Peyer's patch (tissue), 4 donors: ENCODE measurements around the gene OR52K1. TPM values are rescaled to one million over a fixed set of nuclear protein-coding genes. Genes with fewer than 3 reads are reported as not detected.
"Not testable (repeated sequence)": the region's sequence is repeated elsewhere in the genome, so short reads cannot be mapped to it uniquely, and the experiment has no call there.

Experiments
- DNase-seq, 3 donors: peaks; one replicate each; pipeline ENCODE4 v3.0.0-alpha.2; 2017 to 2019
- H3K27ac ChIP-seq, 4 donors: fragments of 200-600 bp; sonication (generic); one replicate each; pipeline ENCODE4 v1.5.1; 2016 to 2019
- H3K27me3 ChIP-seq, 2 donors: fragments of 200-600 bp; sonication (generic); one replicate each; pipeline ENCODE4 v1.5.1; 2019
- H3K36me3 ChIP-seq, 3 donors: fragments of 200-600 bp; sonication (generic); one replicate each; pipeline ENCODE4 v1.5.1; 2016 to 2019
- H3K4me1 ChIP-seq, 4 donors: fragments of 200-600 bp; sonication (generic); one replicate each; pipeline ENCODE4 v1.5.1; 2016 to 2019
- H3K4me3 ChIP-seq, 4 donors: fragments of 200-600 bp; sonication (generic); 1 replicate in 3 of 4; 2 replicates in 1 of 4; pipeline ENCODE4 v1.5.1; 2016 to 2019; ENCODE audit warnings: mild to moderate bottlenecking in 1 of 4
- H3K9me3 ChIP-seq, 4 donors: fragments of 200-600 bp; sonication (generic); one replicate each; pipeline ENCODE4 v1.5.1; 2016 to 2019; ENCODE audit warnings: mild to moderate bottlenecking in 1 of 4
- POLR2A ChIP-seq, 2 donors: fragments of 450-650 bp; IDR thresholded peaks; one replicate each; pipeline ENCODE4 v1.5.1; 2017; ENCODE audit warnings: antibody characterized with exemption in 2 of 2, mild to moderate bottlenecking in 2 of 2, moderate library complexity in 2 of 2
- total RNA-seq, 4 donors: library from RNA; depleted of rRNA; stranded (reverse); fragments of >200 nt; gene quantifications; one replicate each; pipeline ENCODE4 v1.1.0, GENCODE V29; 2016
- TF ChIP-seq, protein P1 (sequence below), 6 experiments: fragments of 450-650 bp in 4 of 6; fragments of 200-600 bp in 2 of 6; sonication (generic) in 1 of 6; IDR thresholded peaks; one replicate each; pipeline ENCODE4 v1.5.1; 2017 to 2019; ENCODE audit warnings: antibody characterized with exemption in 6 of 6, mild to moderate bottlenecking in 3 of 6, moderate library complexity in 1 of 6

OR52K1 gene
- total RNA-seq, 4 donors from 2014 or later: not detected

DNA sequence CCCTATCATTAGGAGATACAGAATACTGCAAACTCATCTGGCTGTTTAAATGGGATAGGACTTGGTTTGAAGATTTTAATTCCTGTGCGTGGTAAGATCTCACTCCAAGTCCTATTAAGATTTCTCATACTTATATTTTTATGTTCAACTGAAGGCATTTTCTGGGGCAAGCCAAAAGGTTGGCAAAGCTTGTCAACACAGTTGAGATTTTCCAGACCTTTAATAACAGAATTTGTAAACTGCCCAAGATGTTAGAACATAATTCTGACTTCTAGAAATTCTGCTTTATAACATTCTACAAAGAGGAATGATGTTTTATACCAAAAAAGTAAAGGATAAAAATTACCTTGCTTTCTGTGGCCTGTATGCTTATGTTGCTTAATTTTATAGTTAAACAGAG, 31.8 kb downstream of the OR52K1 start:
- Histone ChIP-seq H3K27me3 (no peaks in the 10 kb centered on the region), H3K4me1 (no peaks in the 10 kb centered on the region), H3K4me3 (no peak overlapping the region), H3K9me3 (no peaks in the 10 kb centered on the region), H3K36me3 (no peaks in the 10 kb centered on the region), H3K27ac (no peak overlapping the region)
- DNase-seq: no peak
- TF ChIP-seq, protein P1, sequence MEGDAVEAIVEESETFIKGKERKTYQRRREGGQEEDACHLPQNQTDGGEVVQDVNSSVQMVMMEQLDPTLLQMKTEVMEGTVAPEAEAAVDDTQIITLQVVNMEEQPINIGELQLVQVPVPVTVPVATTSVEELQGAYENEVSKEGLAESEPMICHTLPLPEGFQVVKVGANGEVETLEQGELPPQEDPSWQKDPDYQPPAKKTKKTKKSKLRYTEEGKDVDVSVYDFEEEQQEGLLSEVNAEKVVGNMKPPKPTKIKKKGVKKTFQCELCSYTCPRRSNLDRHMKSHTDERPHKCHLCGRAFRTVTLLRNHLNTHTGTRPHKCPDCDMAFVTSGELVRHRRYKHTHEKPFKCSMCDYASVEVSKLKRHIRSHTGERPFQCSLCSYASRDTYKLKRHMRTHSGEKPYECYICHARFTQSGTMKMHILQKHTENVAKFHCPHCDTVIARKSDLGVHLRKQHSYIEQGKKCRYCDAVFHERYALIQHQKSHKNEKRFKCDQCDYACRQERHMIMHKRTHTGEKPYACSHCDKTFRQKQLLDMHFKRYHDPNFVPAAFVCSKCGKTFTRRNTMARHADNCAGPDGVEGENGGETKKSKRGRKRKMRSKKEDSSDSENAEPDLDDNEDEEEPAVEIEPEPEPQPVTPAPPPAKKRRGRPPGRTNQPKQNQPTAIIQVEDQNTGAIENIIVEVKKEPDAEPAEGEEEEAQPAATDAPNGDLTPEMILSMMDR (IDR thresholded peaks at IDR 0.05): no peak
- TF ChIP-seq POLR2A (IDR thresholded peaks at IDR 0.05): no peak

DNA sequence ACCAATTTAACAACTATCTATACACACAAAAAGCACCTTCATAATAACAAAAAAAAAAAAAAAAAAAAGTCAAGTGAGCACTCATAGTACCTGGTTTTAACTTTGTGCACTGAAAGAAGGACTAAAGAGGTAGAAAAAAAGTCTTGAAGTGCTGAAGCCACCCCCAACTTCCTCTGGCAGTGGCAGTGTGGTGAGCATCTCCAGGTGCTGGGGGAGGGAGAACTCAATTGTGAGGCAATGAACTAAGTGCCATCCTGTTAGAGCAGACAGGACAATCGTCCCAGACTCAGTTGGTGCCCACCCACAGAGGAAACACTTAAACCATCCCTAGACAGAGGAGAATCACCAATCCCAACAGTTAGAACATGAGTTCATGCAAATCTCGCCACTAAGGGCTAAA, 39.9 kb downstream of the OR52K1 start:
- H3K9me3 ChIP-seq: no peaks in the 10 kb centered on the region
- no peak for TF ChIP-seq POLR2A (IDR thresholded peaks at IDR 0.05)
- TF ChIP-seq, protein P1 (IDR thresholded peaks at IDR 0.05): no peak
- no peak for DNase-seq
- no peaks in the 10 kb centered on the region for H3K4me1 ChIP-seq
- H3K4me3 ChIP-seq: no peak overlapping the region
- no peaks in the 10 kb centered on the region for H3K36me3 ChIP-seq
- H3K27me3 ChIP-seq: no peaks in the 10 kb centered on the region
- H3K27ac ChIP-seq: no peak overlapping the region

DNA sequence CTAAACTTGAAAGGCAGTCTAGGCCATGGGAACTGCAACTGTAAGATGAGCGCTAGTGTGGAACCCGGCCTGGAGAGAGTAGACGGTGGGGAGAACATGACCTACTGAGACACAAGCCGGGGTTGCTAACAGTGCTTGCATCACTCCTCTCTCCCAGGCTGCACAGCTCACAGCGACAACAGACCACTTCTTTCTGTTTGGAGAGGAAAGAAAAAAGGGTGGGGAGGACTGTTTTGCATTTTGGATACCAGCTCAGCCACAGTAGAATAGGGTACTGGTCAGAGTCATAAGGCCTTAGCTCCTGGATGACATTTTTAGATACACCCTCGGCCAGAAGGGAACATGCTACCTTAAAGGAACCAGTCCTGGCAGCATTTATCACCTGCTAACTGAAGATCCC, 40.3 kb downstream of the OR52K1 start:
- no peaks in the 10 kb centered on the region for H3K4me1 ChIP-seq
- no peaks in the 10 kb centered on the region for H3K9me3 ChIP-seq
- TF ChIP-seq, protein P1 (IDR thresholded peaks at IDR 0.05): no peak
- TF ChIP-seq POLR2A (IDR thresholded peaks at IDR 0.05): no peak
- H3K27ac ChIP-seq: no peak overlapping the region
- no peak for DNase-seq
- H3K27me3 ChIP-seq: no peaks in the 10 kb centered on the region
- H3K36me3 ChIP-seq: no peaks in the 10 kb centered on the region
- H3K4me3 ChIP-seq: no peak overlapping the region

DNA sequence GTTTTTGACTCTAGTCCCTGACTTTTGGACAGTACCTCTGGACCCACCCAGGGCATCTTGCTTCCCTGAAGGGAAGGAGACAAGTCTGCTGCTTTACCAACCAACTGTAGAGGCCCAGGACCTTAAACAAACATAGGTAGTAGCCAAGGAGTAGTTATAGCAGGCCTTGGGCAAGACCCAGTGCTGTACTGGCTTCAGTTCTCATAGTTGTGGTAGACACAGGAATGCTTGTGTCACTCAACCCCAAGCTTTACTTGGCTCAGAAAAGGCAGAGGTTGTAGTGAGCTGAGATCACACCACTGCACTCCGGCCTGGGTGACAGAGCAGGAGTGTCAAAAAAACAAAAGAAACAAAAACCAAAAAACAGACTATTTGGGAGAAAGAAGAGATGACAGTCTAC, 41.2 kb downstream of the OR52K1 start:
- no peak for DNase-seq
- TF ChIP-seq, protein P1 (IDR thresholded peaks at IDR 0.05): no peak
- TF ChIP-seq POLR2A (IDR thresholded peaks at IDR 0.05): no peak
- H3K4me3 ChIP-seq: no peak overlapping the region
- H3K4me1 ChIP-seq: no peaks in the 10 kb centered on the region
- H3K27me3 ChIP-seq: no peaks in the 10 kb centered on the region
- H3K9me3 ChIP-seq: no peaks in the 10 kb centered on the region
- no peaks in the 10 kb centered on the region for H3K36me3 ChIP-seq
- H3K27ac ChIP-seq: no peak overlapping the region

DNA sequence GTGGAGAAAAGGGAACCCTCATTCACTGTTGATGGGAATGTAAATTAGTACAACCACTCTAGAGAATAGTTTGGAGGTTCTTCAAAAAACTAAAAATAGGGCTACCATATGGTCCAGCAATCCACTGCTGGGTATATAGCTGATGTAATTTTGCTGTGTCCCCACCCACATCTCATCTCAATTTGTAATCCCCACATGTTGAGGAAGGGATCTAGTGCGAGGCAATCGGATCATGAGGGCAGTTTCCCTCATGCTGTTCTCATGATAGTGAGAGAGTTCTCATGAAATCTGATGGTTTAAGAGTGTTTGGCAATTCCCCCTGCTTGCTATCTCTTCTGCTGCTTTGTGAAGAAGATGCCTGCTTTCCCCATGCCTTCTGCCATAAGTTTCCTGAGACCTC, 45.5 kb downstream of the OR52K1 start:
- Histone ChIP-seq H3K27me3 (no peaks in the 10 kb centered on the region), H3K9me3 (no peaks in the 10 kb centered on the region), H3K36me3 (no peaks in the 10 kb centered on the region), H3K4me1 (no peaks in the 10 kb centered on the region), H3K27ac (no peak overlapping the region), H3K4me3 (no peak overlapping the region)
- no peak for TF ChIP-seq POLR2A (IDR thresholded peaks at IDR 0.05)
- TF ChIP-seq, protein P1 (IDR thresholded peaks at IDR 0.05): no peak
- DNase-seq: no peak

DNA sequence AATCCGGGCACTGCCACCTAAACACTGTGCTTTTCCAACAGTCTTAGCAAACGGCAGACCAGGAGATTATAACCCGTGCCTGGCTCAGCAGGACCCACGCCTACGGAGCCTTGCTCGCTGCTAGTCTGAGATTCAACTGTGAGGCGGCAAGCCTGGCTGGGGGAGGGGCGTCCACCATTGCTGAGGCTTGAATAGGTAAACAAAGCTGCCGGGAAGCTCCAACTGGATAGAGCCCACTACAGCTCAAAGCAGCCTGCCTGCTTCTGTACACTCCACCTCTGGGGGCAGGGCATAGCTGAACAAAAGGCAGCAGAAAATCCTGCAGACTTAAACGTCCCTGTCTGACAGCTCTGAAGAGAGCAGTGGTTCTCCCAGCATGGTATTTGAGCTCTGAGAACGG, 49.2 kb downstream of the OR52K1 start:
- not testable (repeated sequence) for H3K9me3 ChIP-seq, H3K27ac ChIP-seq, H3K4me3 ChIP-seq

More for the DNA sequence above, 49.2 kb downstream of the OR52K1 start:
- H3K27me3 ChIP-seq, DNase-seq, H3K36me3 ChIP-seq, H3K4me1 ChIP-seq: not testable (repeated sequence)
